Measurements from ENCODE around the gene SRSF7.

DNA sequence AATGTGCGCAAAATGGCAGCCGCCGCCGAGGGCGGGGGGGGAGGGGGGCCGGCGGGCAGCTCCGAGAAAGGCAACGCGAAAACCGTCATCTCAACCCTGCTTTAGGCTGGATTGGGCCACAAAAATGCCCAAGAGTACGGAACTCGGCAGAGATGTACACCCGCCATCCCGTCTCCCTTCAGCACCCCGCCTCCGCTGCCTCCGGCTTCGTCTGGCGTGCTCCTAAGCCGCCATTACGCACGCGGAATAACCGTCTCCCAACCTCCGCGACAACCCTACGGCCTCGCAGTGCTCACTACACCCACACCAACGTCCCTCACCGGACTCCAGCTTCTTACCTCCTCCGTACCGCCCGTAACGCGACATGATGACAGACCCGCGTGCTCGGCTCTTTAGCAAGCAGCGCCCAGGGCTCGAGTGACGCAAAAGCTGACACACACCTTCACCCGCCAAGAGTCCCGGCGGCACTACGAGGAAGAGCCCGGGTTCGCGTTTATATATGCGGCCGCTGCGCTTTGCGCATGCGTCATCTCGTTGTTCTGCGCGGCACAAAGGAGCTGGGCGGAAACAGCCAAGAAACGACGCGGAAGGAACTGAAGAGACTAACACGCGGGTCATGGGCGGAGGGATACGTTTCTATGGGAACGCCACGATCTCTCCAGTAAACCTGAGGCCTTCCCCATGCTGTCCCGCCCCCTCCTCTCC lies at the start of gene SRSF7:
- TF ChIP-seq POLR2A (IDR thresholded peaks at IDR 0.05; ENCODE audit: low read depth, low read length) (peak; percentile 100), POLR2AphosphoS5 (IDR thresholded peaks at IDR 0.05; ENCODE audit: low read depth, low read length) (peak; percentile 100), TAF1 (IDR thresholded peaks at IDR 0.05; ENCODE audit: borderline replicate concordance, low read depth, low read length) (peak; percentile 99)

Measured in GM12892 (cell line).